Testis (tissue), 3 donors: ENCODE data around the gene TMEM9. TPM values are rescaled to one million over a fixed set of nuclear protein-coding genes. Genes with fewer than 3 reads are reported as not detected.

Experiments used
- DNase-seq: peaks from one replicate; pipeline ENCODE4 v3.0.0-alpha.2; 2019
- H3K27ac ChIP-seq, 2 donors: fragments of 200-600 bp; sonication (generic); one replicate each; pipeline ENCODE4 v1.5.1; 2019
- H3K27me3 ChIP-seq: fragments of 200-600 bp; sonication (generic); one replicate; pipeline ENCODE4 v1.5.1; 2019
- H3K36me3 ChIP-seq: fragments of 200-600 bp; sonication (generic); one replicate; pipeline ENCODE4 v1.5.1; 2017; ENCODE audit warnings: low read depth; ENCODE audit errors: missing control alignments
- H3K4me1 ChIP-seq: fragments of 200-600 bp; sonication (generic); one replicate; pipeline ENCODE4 v1.5.1; 2019
- H3K4me3 ChIP-seq, 2 donors: fragments of 200-600 bp; sonication (generic); one replicate each; pipeline ENCODE4 v1.5.1; 2017 to 2019
- H3K9me3 ChIP-seq: fragments of 200-600 bp; sonication (generic); one replicate; pipeline ENCODE4 v1.5.1; 2017
- CTCF ChIP-seq, 3 experiments: fragments of 450-650 bp in 2 of 3; fragments of 200-600 bp in 1 of 3; sonication (generic) in 1 of 3; IDR thresholded peaks; one replicate each; pipeline ENCODE4 v1.5.1; 2016 to 2019; ENCODE audit warnings: antibody characterized with exemption in 3 of 3, mild to moderate bottlenecking in 2 of 3, moderate library complexity in 1 of 3
- POLR2A ChIP-seq: fragments of 450-650 bp; IDR thresholded peaks from one replicate; pipeline ENCODE4 v1.6.1; 2017; ENCODE audit warnings: antibody characterized with exemption, mild to moderate bottlenecking, moderate library complexity
- WGBS, 2 donors: methylation state at CpG; one replicate each; pipeline ENCODE4 v1.1.5; 2018; 5-methylcytosine and 5-hydroxymethylcytosine counted together
- intact Hi-C: fragments of 100-400 bp; cut with DNase I; formaldehyde crosslinking; loops from one replicate; pipeline ENCODE4 v1.15.1; 2023; ENCODE audit warnings: low total_unique reads
- polyA plus RNA-seq: library from polyadenylated mRNA; stranded (reverse); fragments of 350-450 nt; fragmentation: Illumina TruSeq; extraction: RNeasy Lipid Tissue Mini Kit (QIAGEN cat#74804); gene quantifications from one replicate; pipeline ENCODE4 v1.2.3, GENCODE V29; 2014; ENCODE audit warnings: low read depth, low replicate concordance; ENCODE audit not compliant: insufficient read depth
- total RNA-seq, 2 donors: library from RNA; depleted of rRNA; stranded (reverse); fragments of >200 nt; gene quantifications; one replicate each; pipeline ENCODE4 v1.2.3, GENCODE V29; 2016

Gene TMEM9
- total and polyA plus RNA-seq, 3 donors from 2014 or later = 101 to 134 (median 124) TPM

GRCh38 chr1:201141418-201141817 is 12.9 kb downstream of the TMEM9 start:
- Histone ChIP-seq H3K4me1 (peaks cover 17% of the 10 kb centered on the region), H3K27me3 (no peaks in the 10 kb centered on the region), H3K4me3 (no peak overlapping the region), H3K36me3 (no peaks in the 10 kb centered on the region), H3K9me3 (no peaks in the 10 kb centered on the region), H3K27ac (no peak overlapping the region)
- TF ChIP-seq CTCF (IDR thresholded peaks at IDR 0.05) = no peak
- no peak for TF ChIP-seq POLR2A
- WGBS, 2 donors = 90 to 99% methylated on average over 5 of the region's 5 CpGs
- no peak for DNase-seq
- intact Hi-C loops = no loop called here

DNA sequence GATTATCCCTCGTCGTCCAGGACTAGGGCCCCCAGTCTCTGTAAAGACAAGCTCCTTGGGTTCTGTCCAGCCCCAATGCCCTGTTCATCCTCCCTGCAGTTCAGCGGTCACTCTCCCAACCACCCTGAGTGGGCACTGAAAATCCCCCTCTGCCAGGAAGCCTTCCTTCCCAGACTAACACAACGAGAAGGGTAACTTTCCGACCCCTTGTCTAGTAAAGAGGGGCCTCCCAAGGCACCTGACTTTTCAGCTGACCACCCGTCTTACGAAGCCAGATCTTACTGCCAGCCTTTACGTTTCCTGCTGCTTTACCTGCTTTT is 13.4 kb downstream of the TMEM9 start:
- intact Hi-C loops = no loop called here

DNA sequence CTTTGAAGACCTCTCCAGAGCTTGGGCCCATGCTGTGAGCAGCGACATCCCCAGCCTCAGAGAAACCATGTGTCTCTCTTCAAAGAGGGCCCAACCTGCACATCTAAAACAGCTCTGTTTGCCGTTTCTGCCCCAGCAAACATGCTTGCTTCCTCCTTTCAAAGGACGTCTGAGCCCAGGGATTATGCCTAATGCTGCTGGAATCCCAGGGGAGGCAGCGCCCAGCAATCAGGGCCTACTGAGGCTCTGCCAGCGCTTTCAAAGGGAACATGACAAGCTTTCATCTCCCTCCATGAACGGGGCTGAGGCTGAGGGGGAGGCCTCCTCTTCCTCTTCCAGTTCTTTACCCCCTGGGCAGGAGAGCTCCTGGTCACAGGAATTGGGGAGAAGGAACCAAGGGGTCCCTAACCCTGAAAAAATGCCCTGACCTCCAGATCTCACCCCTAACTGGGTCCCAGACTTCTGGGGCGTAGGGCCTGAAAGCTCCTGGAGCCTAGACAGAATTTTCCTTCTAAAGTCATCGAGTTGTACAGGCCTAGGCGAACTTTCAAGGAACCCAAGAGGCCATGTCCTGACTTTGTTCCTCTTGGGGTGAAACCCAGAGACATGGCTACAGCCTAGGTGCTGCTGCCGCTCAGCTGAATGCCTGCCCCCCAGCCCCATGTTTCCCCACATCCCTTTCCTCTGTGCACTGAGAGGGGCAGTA is 13.9 kb downstream of the TMEM9 start:
- WGBS, 2 donors = 81 to 89% methylated on average over 10 of the region's 10 CpGs
- H3K9me3 ChIP-seq = no peaks in the 10 kb centered on the region
- H3K27ac ChIP-seq = no peak overlapping the region
- peaks cover 22% of the 10 kb centered on the region for H3K4me1 ChIP-seq
- DNase-seq = no peak
- TF ChIP-seq CTCF (IDR thresholded peaks at IDR 0.05) = no peak
- TF ChIP-seq POLR2A = no peak
- intact Hi-C loops = no loop called here
- no peaks in the 10 kb centered on the region for H3K36me3 ChIP-seq
- no peak overlapping the region for H3K4me3 ChIP-seq
- H3K27me3 ChIP-seq = no peaks in the 10 kb centered on the region

More for the DNA sequence above, 13.4 kb downstream of the TMEM9 start:
- TF ChIP-seq POLR2A (no peak), CTCF (IDR thresholded peaks at IDR 0.05) (no peak)
- H3K27me3 ChIP-seq = no peaks in the 10 kb centered on the region
- H3K4me3 ChIP-seq = no peak overlapping the region
- peaks cover 18% of the 10 kb centered on the region for H3K4me1 ChIP-seq
- no peak for DNase-seq
- WGBS, 2 donors = 87 to 92% methylated on average over 7 to 8 of the region's 8 CpGs
- H3K9me3 ChIP-seq = no peaks in the 10 kb centered on the region
- no peaks in the 10 kb centered on the region for H3K36me3 ChIP-seq
- H3K27ac ChIP-seq = no peak overlapping the region

DNA sequence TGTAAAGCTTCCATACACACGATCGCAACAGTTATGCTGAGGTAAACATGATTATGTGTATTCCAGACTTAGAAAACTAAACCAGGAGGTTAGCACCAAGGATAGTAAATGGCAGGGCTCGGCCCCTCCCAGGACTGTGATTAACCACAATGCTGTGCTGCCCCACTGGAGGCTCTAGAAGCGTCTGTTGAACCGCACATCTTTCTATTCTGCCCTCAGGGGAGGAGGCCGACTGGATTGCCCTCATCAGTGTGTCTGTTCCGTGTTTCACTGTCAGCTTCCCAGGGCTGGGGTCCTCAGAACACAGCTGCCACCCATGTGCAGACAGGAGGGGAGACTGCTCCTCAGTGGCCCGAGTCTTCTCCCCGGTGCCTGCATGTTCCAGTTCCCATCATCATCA is 14.5 kb downstream of the TMEM9 start:
- DNase-seq = no peak
- Histone ChIP-seq H3K4me3 (no peak overlapping the region), H3K27ac (no peak overlapping the region), H3K27me3 (no peaks in the 10 kb centered on the region), H3K4me1 (peaks cover 25% of the 10 kb centered on the region), H3K9me3 (no peaks in the 10 kb centered on the region), H3K36me3 (no peaks in the 10 kb centered on the region)
- intact Hi-C loops = no loop called here
- WGBS, 2 donors = 88 to 96% methylated on average over 9 of the region's 9 CpGs
- TF ChIP-seq CTCF (IDR thresholded peaks at IDR 0.05) (no peak), POLR2A (no peak)

DNA sequence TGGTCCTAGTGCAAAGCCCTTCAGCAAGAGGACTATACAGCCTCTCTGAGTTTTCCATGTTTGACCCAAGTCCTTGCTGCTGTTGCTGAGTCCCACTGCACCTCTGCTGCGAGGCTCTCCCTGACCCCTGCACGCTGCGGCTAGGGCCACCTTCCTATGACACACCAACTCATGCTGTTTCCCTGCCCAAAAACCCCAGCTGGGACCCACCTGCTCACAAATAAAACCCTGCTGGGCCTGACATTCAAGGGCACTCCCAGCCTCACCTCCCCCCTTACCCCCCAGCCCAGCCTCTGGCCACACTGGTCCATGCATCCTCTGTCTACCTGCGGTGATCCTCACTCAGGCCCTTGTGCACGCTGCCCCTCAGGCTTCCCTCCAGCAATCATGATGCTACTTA is 15.0 kb downstream of the TMEM9 start:
- no peaks in the 10 kb centered on the region for H3K27me3 ChIP-seq
- peaks cover 28% of the 10 kb centered on the region for H3K4me1 ChIP-seq
- TF ChIP-seq POLR2A (no peak), CTCF (IDR thresholded peaks at IDR 0.05) (no peak)
- H3K4me3 ChIP-seq = no peak overlapping the region
- intact Hi-C loops = no loop called here
- no peak for DNase-seq
- WGBS, 2 donors = 96 to 97% methylated on average over 5 of the region's 5 CpGs
- H3K9me3 ChIP-seq = no peaks in the 10 kb centered on the region
- no peak overlapping the region for H3K27ac ChIP-seq
- no peaks in the 10 kb centered on the region for H3K36me3 ChIP-seq
